ENCODE results near the gene MIER3. TPM values are rescaled to one million over a fixed set of nuclear protein-coding genes. Genes with fewer than 3 reads are reported as not detected.

The MIER3 gene, protein sequence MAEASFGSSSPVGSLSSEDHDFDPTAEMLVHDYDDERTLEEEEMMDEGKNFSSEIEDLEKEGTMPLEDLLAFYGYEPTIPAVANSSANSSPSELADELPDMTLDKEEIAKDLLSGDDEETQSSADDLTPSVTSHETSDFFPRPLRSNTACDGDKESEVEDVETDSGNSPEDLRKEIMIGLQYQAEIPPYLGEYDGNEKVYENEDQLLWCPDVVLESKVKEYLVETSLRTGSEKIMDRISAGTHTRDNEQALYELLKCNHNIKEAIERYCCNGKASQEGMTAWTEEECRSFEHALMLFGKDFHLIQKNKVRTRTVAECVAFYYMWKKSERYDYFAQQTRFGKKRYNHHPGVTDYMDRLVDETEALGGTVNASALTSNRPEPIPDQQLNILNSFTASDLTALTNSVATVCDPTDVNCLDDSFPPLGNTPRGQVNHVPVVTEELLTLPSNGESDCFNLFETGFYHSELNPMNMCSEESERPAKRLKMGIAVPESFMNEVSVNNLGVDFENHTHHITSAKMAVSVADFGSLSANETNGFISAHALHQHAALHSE
- total RNA-seq = 33.6 and 35.9 TPM in 2 replicates

DNA sequence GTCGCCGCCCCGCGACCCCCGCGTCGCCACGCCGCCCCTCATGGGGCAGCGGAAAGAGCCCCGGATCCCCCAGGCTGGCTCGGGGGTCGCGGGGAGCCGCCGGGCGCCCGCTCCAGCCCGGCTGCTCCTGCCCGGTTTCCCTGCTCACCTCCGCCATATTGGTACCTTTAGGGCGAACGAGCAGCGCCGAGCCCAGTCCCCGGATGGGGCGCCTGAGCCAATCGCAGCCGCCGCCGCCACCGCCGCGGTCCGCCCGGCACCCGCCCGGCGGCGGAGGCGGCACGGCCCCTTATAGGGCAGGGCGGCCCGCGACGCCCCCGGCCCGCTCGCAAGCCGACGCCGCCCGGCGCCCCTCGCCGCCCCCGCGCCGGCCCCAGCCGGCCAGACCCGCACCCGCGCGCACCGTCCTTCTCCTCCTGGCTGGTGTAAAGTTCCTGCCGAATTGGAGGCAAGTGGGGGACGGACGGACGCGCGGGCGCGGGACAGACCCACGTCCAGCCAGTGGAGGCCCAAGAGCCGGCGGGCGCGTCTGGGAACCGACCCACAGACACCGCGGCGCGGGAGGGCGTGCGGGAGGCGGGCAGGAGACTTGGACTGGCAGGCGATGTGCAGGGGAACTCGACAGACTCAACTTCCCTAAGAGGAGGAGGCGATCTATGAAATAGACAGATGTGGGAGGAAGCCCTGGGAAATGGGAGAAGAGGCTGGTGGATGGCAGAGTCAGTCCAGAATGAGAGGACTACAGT is at the start of gene MIER3:
Gene MIER3 (minus strand): TSS at position 178 of the 746 bp plus-strand sequence. CDS start 21 bp downstream, at position 157.
- H3K4me1 Mint-ChIP-seq (ENCODE audit: low read depth) = peaks cover 23% of the 10 kb centered on the region
- H3K36me3 Mint-ChIP-seq (ENCODE audit: low read depth) = peaks cover 2% of the 10 kb centered on the region
- H3K4me3 Mint-ChIP-seq = peak within 1 kb of the TSS; percentile 95
- no peaks in the 10 kb centered on the region for H3K9me3 Mint-ChIP-seq
- peak within 1 kb of the TSS; percentile 45 for H3K27ac Mint-ChIP-seq
- peak; percentile 82 for DNase-seq (ENCODE audit: low spot score)
- intact Hi-C loops (cut with micrococcal nuclease) = loop anchor here (1.0 to 5.0 kb wide), 5 partner anchors 42 to 221 kb away; partner anchors contain the start of gene MAP3K1
- peaks cover 24% of the 10 kb centered on the region for H3K27me3 Mint-ChIP-seq (ENCODE audit: insufficient read depth)

DNA sequence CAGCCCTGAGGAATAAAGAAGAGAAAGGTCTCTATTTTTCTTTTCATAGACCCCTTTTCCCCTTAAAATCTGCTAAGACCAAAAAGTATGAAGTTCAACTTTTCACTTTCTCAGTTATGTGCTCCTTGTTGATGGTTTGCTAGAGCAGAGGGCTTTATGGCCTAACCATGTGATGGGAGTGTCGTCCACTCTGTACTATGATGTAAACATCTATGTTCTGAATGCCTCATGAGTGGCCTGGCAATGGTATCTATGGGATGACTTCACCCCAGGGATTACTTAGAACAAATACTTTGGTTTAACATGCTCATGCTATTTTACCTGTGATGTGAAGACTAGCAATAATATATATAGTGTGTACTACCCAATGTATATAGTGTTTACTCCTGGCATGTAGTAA is 43.7 kb upstream of the MIER3 start:
- Mint-ChIP-seq H3K4me1 (ENCODE audit: low read depth) (no peaks in the 10 kb centered on the region), H3K9me3 (no peaks in the 10 kb centered on the region), H3K27ac (no peak overlapping the region), H3K4me3 (no peak overlapping the region), H3K27me3 (ENCODE audit: insufficient read depth) (peaks cover 14% of the 10 kb centered on the region), H3K36me3 (ENCODE audit: low read depth) (no peaks in the 10 kb centered on the region)
- DNase-seq (ENCODE audit: low spot score) = no peak
- intact Hi-C loops (cut with micrococcal nuclease) = no loop called here

DNA sequence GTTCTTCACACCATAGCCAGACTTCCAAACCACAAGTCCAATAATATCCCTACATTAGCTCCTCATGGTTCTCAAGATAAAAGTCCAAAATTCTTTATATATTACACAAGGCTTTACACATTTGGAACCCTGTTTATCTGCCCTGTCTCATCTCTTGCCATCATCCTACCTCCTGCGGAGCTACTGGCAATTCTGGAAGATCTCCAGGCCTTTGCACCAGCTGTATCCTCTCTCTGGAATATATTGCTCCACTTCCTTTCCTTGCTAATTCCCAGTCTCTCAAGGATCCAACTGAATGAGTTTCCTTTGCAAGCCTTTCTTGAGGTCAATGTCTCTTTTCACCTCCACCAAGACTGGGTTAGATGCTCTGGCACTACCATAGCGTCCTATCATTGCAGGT is 41.3 kb upstream of the MIER3 start:
- intact Hi-C loops (cut with micrococcal nuclease) = no loop called here
- no peak for DNase-seq (ENCODE audit: low spot score)
- no peak overlapping the region for H3K27ac Mint-ChIP-seq

DNA sequence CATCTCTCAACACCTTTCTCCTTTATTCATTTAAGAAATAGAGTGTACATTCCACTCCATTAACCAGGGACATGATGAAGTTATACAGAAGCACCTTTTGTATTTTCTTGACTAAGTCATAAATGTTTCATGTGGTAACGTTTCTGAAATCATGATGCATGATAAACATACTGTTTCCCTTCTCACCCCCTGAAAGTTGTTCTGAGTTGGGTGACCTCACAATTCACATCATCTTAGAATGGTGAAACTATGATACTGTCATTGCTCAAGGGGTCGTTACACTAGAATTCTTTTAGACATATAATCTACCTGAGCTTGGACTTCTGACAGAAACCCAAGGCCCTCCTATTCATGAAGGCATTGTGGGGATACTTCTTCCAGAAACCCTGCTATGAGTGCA is 37.8 kb upstream of the MIER3 start:
- intact Hi-C loops (cut with micrococcal nuclease) = no loop called here
- Mint-ChIP-seq H3K4me1 (ENCODE audit: low read depth) (peaks cover 10% of the 10 kb centered on the region), H3K27ac (no peak overlapping the region), H3K27me3 (ENCODE audit: insufficient read depth) (peaks cover 11% of the 10 kb centered on the region), H3K36me3 (ENCODE audit: low read depth) (no peaks in the 10 kb centered on the region), H3K9me3 (no peaks in the 10 kb centered on the region), H3K4me3 (no peak overlapping the region)
- no peak for DNase-seq (ENCODE audit: low spot score)

More for the DNA sequence above, 41.3 kb upstream of the MIER3 start:
- H3K4me1 Mint-ChIP-seq (ENCODE audit: low read depth) = no peaks in the 10 kb centered on the region
- no peaks in the 10 kb centered on the region for H3K36me3 Mint-ChIP-seq (ENCODE audit: low read depth)
- H3K27me3 Mint-ChIP-seq (ENCODE audit: insufficient read depth) = peaks cover 9% of the 10 kb centered on the region
- no peaks in the 10 kb centered on the region for H3K9me3 Mint-ChIP-seq
- no peak overlapping the region for H3K4me3 Mint-ChIP-seq

DNA sequence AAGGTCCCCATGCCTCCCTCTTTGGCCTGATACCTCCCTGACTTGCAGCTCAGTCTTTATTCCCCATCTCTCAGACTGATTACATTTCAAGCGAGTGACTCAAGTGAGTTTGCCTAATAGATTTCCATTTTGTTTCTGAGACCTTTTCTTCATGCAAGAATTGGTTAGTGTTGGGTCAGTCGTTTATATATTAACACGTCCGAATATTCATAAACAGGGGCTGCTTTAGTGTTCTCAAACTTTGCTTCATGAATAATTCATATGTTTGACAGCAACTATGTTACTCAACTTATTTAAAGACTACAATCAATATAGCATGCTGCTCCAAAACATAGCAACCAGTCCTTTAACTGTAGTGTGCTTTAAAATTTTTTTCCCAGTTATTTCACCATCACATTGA is 36.6 kb upstream of the MIER3 start:
- no peaks in the 10 kb centered on the region for H3K9me3 Mint-ChIP-seq
- no peak overlapping the region for H3K4me3 Mint-ChIP-seq
- no peak overlapping the region for H3K27ac Mint-ChIP-seq
- intact Hi-C loops (cut with micrococcal nuclease) = no loop called here
- H3K4me1 Mint-ChIP-seq (ENCODE audit: low read depth) = peaks cover 21% of the 10 kb centered on the region
- H3K36me3 Mint-ChIP-seq (ENCODE audit: low read depth) = no peaks in the 10 kb centered on the region
- peaks cover 5% of the 10 kb centered on the region for H3K27me3 Mint-ChIP-seq (ENCODE audit: insufficient read depth)
- no peak for DNase-seq (ENCODE audit: low spot score)

DNA sequence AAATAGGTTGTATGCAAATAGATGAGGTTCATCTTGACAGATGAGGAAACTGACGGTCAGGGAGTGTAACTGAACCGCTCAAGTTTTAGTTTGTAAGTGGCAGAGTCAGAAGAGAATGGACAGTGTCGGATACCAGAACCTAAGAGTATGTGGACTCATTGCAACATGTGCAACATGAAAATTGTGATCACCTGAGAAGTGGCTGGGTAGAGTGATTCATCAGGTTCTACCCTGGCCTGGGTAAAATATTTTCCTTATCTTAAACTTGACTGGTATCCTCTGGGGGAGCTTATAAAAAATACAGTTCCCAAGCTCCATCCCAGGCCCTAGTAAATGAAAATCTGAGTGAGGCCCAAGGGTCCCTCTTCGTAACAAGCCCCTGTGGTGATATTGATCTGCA is 35.2 kb upstream of the MIER3 start:
- H3K36me3 Mint-ChIP-seq (ENCODE audit: low read depth) = no peaks in the 10 kb centered on the region
- intact Hi-C loops (cut with micrococcal nuclease) = no loop called here
- peaks cover 7% of the 10 kb centered on the region for H3K27me3 Mint-ChIP-seq (ENCODE audit: insufficient read depth)
- DNase-seq (ENCODE audit: low spot score) = no peak
- no peak overlapping the region for H3K4me3 Mint-ChIP-seq
- no peak overlapping the region for H3K27ac Mint-ChIP-seq
- peaks cover 24% of the 10 kb centered on the region for H3K4me1 Mint-ChIP-seq (ENCODE audit: low read depth)
- H3K9me3 Mint-ChIP-seq = no peaks in the 10 kb centered on the region

DNA sequence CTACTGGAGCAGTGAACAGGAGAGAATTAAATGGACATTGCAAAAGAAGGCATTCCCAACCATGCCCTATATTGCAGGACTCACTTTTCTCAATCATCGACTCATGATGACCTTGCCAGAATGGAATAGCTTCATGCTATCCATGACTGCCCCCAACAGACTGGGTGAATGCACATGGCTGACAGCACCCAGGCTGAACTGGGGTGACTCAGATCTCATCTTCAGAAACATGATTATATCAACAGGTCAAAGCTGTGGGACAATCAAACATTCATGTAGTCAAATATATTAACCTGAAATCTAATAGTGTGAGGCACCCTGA is 34.7 kb upstream of the MIER3 start:
- H3K27me3 Mint-ChIP-seq (ENCODE audit: insufficient read depth) = peaks cover 7% of the 10 kb centered on the region
- no peak overlapping the region for H3K27ac Mint-ChIP-seq
- DNase-seq (ENCODE audit: low spot score) = no peak
- intact Hi-C loops (cut with micrococcal nuclease) = no loop called here
- peaks cover 1% of the 10 kb centered on the region for H3K36me3 Mint-ChIP-seq (ENCODE audit: low read depth)
- H3K4me1 Mint-ChIP-seq (ENCODE audit: low read depth) = peaks cover 24% of the 10 kb centered on the region
- H3K9me3 Mint-ChIP-seq = no peaks in the 10 kb centered on the region
- no peak overlapping the region for H3K4me3 Mint-ChIP-seq

DNA sequence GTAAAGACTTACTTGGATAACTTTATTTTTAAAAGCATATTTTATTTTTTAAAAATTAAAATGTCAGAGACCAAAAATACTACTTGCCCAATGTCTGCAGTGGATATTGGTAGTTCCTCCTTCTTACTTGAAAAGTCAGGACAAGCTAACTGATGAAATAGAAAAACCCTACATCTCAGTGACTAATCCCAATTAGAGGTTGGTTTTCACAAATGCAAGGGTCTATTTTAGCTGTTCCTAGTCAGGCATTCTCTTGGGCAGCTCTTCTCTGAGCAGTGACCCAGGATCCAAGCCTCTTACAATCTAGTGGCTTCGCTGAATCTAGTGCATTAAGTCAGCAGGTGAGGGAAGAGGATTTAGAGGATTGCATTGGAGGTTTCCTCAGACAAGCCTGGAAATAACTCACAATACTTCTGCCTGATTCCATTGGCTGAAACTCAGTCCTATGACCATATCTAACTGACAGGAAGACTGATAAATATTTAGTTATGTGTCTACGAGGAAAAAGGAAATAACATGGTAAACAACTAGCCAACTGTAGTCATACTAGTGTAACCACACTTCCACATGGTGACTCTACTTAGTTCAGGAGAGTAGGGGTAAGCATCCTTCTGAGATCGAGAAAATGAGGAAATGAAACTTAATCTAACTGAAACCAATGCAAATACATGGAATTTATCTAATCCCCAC is 34.2 kb upstream of the MIER3 start:
- H3K4me1 Mint-ChIP-seq (ENCODE audit: low read depth) = peaks cover 24% of the 10 kb centered on the region
- peaks cover 7% of the 10 kb centered on the region for H3K27me3 Mint-ChIP-seq (ENCODE audit: insufficient read depth)
- H3K27ac Mint-ChIP-seq = no peak overlapping the region
- no peak for DNase-seq (ENCODE audit: low spot score)
- intact Hi-C loops (cut with micrococcal nuclease) = no loop called here
- H3K4me3 Mint-ChIP-seq = no peak overlapping the region
- H3K36me3 Mint-ChIP-seq (ENCODE audit: low read depth) = peaks cover 1% of the 10 kb centered on the region
- no peaks in the 10 kb centered on the region for H3K9me3 Mint-ChIP-seq

DNA sequence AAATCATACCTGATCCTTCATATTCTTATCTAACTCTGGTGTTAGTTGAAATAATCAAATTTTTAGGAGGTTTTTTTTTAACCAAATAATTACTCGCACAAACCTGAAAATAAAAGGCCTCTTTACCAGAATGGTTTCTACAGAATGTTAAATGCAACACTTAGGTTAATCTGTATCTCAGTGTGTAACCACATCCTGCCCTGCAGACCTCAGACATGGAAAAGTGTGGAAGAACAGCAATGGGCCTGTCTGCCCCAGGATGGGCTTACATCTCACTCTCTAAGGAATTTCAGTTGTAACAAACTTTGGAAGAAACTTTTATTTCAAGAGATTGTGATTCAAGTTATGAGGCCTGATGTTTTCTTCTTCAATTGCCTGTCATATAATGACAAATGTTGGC is 32.5 kb upstream of the MIER3 start:
- DNase-seq (ENCODE audit: low spot score) = peak; percentile 10
- peaks cover 15% of the 10 kb centered on the region for H3K27me3 Mint-ChIP-seq (ENCODE audit: insufficient read depth)

DNA sequence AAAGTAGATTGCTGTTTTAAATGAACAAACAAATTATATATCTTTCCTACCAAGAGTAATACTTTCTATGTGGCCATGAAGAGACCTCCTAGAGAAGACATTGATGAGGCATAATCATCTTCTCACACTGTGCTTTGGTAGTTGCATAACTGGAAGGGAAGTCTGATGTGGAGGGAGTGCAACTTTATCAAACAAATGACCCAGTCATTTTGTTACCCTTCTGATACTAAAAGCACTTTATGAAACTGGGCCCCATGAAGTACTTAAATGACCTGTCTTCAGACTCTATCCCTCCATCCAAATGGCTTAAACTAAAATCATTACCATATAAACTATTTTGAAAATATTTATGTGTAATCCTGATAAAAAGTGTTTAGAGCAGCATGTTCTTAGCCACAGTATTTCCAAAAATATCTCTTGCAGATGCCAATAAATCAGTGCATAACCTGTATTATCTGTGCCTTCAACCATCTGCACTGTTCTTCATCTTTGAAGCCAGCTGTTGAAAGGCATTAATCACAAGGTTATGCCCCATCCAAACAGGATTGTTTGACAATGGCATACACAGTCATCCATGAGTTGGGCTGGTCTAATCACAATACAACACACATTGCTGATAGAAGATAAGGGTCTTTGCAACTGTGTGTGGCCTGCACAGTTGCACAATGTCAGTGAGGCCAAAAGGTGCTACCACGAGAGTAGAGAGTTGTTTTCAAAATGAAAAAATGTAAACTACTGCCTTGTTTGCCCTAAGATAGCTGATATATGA is 31.9 kb upstream of the MIER3 start:
- H3K27me3 Mint-ChIP-seq (ENCODE audit: insufficient read depth) = peaks cover 15% of the 10 kb centered on the region
- H3K36me3 Mint-ChIP-seq (ENCODE audit: low read depth) = peaks cover 1% of the 10 kb centered on the region
- H3K9me3 Mint-ChIP-seq = no peaks in the 10 kb centered on the region
- intact Hi-C loops (cut with micrococcal nuclease) = no loop called here
- DNase-seq (ENCODE audit: low spot score) = no peak
- no peak overlapping the region for H3K4me3 Mint-ChIP-seq
- H3K27ac Mint-ChIP-seq = no peak overlapping the region
- peaks cover 24% of the 10 kb centered on the region for H3K4me1 Mint-ChIP-seq (ENCODE audit: low read depth)

More for the DNA sequence above, 32.5 kb upstream of the MIER3 start:
- H3K4me1 Mint-ChIP-seq (ENCODE audit: low read depth) = peaks cover 24% of the 10 kb centered on the region
- H3K27ac Mint-ChIP-seq = no peak overlapping the region
- H3K4me3 Mint-ChIP-seq = no peak overlapping the region
- intact Hi-C loops (cut with micrococcal nuclease) = no loop called here
- H3K36me3 Mint-ChIP-seq (ENCODE audit: low read depth) = peaks cover 1% of the 10 kb centered on the region
- no peaks in the 10 kb centered on the region for H3K9me3 Mint-ChIP-seq

DNA sequence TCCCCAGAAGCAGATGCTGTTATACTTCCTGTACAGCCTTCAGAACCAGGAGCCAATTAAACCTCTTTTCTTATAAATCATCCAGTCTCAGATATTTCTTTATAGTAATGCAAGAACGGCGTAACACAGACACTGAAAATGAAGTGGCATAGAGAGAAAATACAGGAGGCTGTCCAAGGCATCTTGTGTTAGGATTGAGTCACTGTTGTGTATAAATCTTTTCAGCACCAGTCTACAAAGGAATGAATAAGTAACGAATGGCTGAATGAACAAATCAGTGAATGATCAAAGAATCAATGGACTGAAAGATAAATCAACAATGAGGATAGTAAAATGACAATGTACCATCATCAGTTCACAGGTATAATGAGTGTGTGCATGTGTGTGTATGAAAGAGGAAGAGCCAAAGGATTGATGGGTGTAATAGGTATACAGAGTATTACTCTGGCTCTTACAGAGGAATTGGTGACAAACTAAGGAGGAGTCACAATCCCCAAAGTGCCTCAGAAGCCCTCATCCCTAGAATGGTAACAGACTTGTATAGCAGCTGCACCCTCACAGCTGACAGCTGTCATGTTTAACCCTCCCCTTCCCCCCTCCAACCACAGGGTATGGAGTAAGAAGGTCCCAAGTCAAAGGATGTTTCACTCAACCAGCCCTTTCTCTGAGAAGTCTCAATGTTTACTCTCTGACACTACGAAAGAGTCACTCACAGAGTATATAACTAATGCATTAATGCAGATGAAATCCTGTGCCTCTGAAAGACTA is 29.8 kb upstream of the MIER3 start:
- Mint-ChIP-seq H3K27ac (no peak overlapping the region), H3K36me3 (ENCODE audit: low read depth) (peaks cover 1% of the 10 kb centered on the region)

DNA sequence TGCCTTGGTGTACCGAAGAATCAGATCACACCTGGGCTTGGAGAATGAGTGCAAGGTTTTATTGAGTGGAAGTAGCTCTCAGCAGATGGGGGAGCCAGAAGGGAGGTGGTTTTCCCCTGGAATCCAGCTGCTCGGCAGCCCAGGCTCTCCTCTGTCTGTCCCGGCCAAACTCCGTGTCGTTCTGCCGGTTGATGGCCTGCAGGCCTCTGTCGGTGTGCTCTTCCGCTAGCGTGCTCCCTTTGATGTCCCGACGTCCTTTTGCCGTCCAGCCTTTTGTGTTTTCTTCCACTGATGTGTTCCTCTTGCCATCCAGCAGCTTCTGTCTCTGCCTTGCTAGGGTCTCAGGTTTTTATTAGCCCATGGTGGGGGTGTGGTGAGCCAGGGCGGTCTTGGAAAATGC is 28.0 kb upstream of the MIER3 start:
- Mint-ChIP-seq H3K9me3 (no peaks in the 10 kb centered on the region), H3K4me3 (no peak overlapping the region), H3K36me3 (ENCODE audit: low read depth) (peaks cover 1% of the 10 kb centered on the region), H3K27me3 (ENCODE audit: insufficient read depth) (peaks cover 13% of the 10 kb centered on the region), H3K4me1 (ENCODE audit: low read depth) (peaks cover 16% of the 10 kb centered on the region), H3K27ac (no peak overlapping the region)
- intact Hi-C loops (cut with micrococcal nuclease) = no loop called here
- DNase-seq (ENCODE audit: low spot score) = no peak

More for the DNA sequence above, 29.8 kb upstream of the MIER3 start:
- no peak for DNase-seq (ENCODE audit: low spot score)
- Mint-ChIP-seq H3K9me3 (no peaks in the 10 kb centered on the region), H3K4me1 (ENCODE audit: low read depth) (peaks cover 24% of the 10 kb centered on the region), H3K4me3 (no peak overlapping the region), H3K27me3 (ENCODE audit: insufficient read depth) (peaks cover 15% of the 10 kb centered on the region)
- intact Hi-C loops (cut with micrococcal nuclease) = no loop called here

Measured in activated T-helper 1 cell treated with anti-CD3 and anti-CD28 coated beads, Interleukin-12 subunit alpha, Interleukin-12 subunit beta, Interleukin-2, Interleukin-4 antibody, amounts not matched to agents 30 ng/mL and 10 ng/mL and 1 ng/mL, durations not matched to agents 14 hours and 24 hours and 36 hours (primary cell).